NB4 (cell line): Measurements from ENCODE around the gene RANBP3L.

Source experiments
- CTCF ChIP-seq: IDR thresholded peaks from one replicate; pipeline ENCODE4 v1.5.1; 2012; ENCODE audit warnings: low read depth, low read length
- MYC ChIP-seq: IDR thresholded peaks from 2 replicates; pipeline ENCODE4 v1.6.1; 2011; ENCODE audit warnings: low read depth, low read length
- POLR2A ChIP-seq: IDR thresholded peaks from 2 replicates; pipeline ENCODE4 v1.6.1; 2011; ENCODE audit warnings: mild to moderate bottlenecking; ENCODE audit not compliant: insufficient read length; ENCODE audit errors: extremely low read depth
- TF ChIP-seq, protein P1 (sequence below): IDR thresholded peaks from 2 replicates; pipeline ENCODE4 v1.6.1; 2011; ENCODE audit warnings: low read depth, low read length

DNA sequence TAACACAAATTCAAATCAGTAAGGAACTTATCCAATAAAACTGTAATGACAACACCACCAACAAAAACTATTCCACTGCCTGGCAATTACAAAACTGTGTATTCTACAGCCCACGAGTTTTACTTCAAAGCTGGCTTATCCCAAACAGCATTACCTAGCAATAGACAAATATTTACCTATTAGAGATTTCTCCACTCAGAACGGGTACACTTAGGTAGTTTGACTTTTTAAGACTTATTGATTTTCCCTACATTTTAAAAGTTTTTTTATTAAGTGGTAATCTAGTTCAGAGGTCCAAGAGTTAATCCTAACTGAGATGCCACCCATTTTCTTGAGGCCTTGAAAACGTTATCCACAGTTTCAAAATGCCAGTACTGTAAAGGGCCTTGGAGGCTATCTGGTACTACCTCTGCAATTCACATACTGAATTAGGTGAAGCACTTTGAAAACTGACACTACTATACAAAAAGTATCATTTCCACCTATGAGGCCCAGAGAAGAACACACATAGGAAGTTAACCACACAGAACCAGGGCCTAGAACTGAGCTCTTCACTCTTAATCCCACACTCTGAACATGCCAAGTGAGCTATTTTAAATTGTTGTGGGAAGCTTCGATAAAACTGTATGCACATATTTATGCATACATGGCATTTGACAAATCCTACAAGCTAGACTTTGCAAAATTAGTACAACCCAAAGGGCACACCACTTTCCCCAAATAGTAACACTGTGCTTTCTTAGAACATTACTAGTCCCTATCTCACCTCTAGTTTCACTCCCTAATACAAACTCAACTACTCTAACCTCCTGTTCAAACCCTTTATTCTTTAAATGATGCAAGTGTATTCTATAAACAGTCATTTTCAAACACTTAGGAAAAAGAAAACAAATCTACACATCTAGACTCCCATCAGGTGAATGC, 62.1 kb downstream of the RANBP3L start:
- no peak for TF ChIP-seq CTCF
- no peak for TF ChIP-seq MYC
- TF ChIP-seq POLR2A, result no peak
- TF ChIP-seq, protein P1, sequence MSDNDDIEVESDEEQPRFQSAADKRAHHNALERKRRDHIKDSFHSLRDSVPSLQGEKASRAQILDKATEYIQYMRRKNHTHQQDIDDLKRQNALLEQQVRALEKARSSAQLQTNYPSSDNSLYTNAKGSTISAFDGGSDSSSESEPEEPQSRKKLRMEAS, result no peak
